Osteoblast (primary cell): Measurements from ENCODE around the gene PLXNC1. TPM values are rescaled to one million over a fixed set of nuclear protein-coding genes. Genes with fewer than 3 reads are reported as not detected.

Experiments used
- DNase-seq: peaks from one replicate; pipeline ENCODE4 v3.0.0; 2011; ENCODE audit warnings: low spot score, mixed read lengths; ENCODE audit not compliant: insufficient read length; ENCODE audit errors: missing footprints
- H2AFZ ChIP-seq: 2 replicates; pipeline ENCODE4 v1.6.0; 2011; ENCODE audit warnings: mild to moderate bottlenecking, low read length
- H3K27ac ChIP-seq: 2 replicates; pipeline ENCODE4 v1.5.1; 2011; ENCODE audit warnings: mild to moderate bottlenecking, low read depth, low read length, moderate library complexity
- H3K27me3 ChIP-seq: 2 replicates; pipeline ENCODE4 v1.6.0; 2012; ENCODE audit warnings: mild to moderate bottlenecking, control low read depth, inconsistent platforms, low read length, moderate library complexity; ENCODE audit not compliant: insufficient read depth
- H3K36me3 ChIP-seq: 2 replicates; pipeline ENCODE4 v1.5.1; 2011; ENCODE audit warnings: mild to moderate bottlenecking, low read length, control low read depth, moderate library complexity; ENCODE audit not compliant: insufficient read depth
- H3K4me1 ChIP-seq: 2 replicates; pipeline ENCODE4 v1.5.1; 2011; ENCODE audit warnings: mild to moderate bottlenecking, low read length, control low read depth, moderate library complexity; ENCODE audit not compliant: insufficient read depth
- H3K4me2 ChIP-seq: 2 replicates; pipeline ENCODE4 v1.6.0; 2011; ENCODE audit warnings: mild to moderate bottlenecking, low read length; ENCODE audit not compliant: insufficient read depth
- H3K4me3 ChIP-seq: fragments of 200-600 bp; sonication (generic); 3 replicates; pipeline ENCODE4 v1.5.1; 2012; ENCODE audit warnings: mild to moderate bottlenecking, low read length, inconsistent platforms; ENCODE audit not compliant: insufficient read depth
- H3K79me2 ChIP-seq: 2 replicates; pipeline ENCODE4 v1.6.0; 2012; ENCODE audit warnings: mild to moderate bottlenecking, low read length, control low read depth, inconsistent platforms; ENCODE audit not compliant: insufficient read depth
- H3K9me3 ChIP-seq: 2 replicates; pipeline ENCODE4 v1.5.1; 2011; ENCODE audit warnings: low read depth, low read length, control low read depth
- H4K20me1 ChIP-seq: 2 replicates; pipeline ENCODE4 v1.6.0; 2012; ENCODE audit warnings: mild to moderate bottlenecking, low read length, control low read depth; ENCODE audit not compliant: insufficient read depth
- total RNA-seq: library from RNA; depleted of rRNA; stranded (reverse); fragments of >200 nt; gene quantifications from 2 replicates; pipeline ENCODE4 v1.2.3, GENCODE V29; 2012
- TF ChIP-seq, protein P1 (sequence below): IDR thresholded peaks from 2 replicates; pipeline ENCODE4 v1.5.1; 2011; ENCODE audit warnings: mild to moderate bottlenecking, low read depth, low read length, moderate library complexity; ENCODE audit errors: extremely low read depth

The PLXNC1 gene
- total RNA-seq, 1 donor: 3.3 TPM

- no peak for DNase-seq
- no peak overlapping the region for H3K4me3 ChIP-seq
- H3K9me3 ChIP-seq: no peaks in the 10 kb centered on the region
- H2AFZ ChIP-seq: no peak overlapping the region
- no peaks in the 10 kb centered on the region for H3K36me3 ChIP-seq
- H3K27ac ChIP-seq: no peak overlapping the region
- no peaks in the 10 kb centered on the region for H3K27me3 ChIP-seq
- TF ChIP-seq, protein P1, sequence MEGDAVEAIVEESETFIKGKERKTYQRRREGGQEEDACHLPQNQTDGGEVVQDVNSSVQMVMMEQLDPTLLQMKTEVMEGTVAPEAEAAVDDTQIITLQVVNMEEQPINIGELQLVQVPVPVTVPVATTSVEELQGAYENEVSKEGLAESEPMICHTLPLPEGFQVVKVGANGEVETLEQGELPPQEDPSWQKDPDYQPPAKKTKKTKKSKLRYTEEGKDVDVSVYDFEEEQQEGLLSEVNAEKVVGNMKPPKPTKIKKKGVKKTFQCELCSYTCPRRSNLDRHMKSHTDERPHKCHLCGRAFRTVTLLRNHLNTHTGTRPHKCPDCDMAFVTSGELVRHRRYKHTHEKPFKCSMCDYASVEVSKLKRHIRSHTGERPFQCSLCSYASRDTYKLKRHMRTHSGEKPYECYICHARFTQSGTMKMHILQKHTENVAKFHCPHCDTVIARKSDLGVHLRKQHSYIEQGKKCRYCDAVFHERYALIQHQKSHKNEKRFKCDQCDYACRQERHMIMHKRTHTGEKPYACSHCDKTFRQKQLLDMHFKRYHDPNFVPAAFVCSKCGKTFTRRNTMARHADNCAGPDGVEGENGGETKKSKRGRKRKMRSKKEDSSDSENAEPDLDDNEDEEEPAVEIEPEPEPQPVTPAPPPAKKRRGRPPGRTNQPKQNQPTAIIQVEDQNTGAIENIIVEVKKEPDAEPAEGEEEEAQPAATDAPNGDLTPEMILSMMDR: no peak
- H3K4me2 ChIP-seq: no peak overlapping the region
- peaks cover 5% of the 10 kb centered on the region for H3K4me1 ChIP-seq
- no peaks in the 10 kb centered on the region for H3K79me2 ChIP-seq
- H4K20me1 ChIP-seq: no peaks in the 10 kb centered on the region
These were observed 151.5 kb downstream of the PLXNC1 start for GRCh38 chr12:94299846-94300245.

DNA sequence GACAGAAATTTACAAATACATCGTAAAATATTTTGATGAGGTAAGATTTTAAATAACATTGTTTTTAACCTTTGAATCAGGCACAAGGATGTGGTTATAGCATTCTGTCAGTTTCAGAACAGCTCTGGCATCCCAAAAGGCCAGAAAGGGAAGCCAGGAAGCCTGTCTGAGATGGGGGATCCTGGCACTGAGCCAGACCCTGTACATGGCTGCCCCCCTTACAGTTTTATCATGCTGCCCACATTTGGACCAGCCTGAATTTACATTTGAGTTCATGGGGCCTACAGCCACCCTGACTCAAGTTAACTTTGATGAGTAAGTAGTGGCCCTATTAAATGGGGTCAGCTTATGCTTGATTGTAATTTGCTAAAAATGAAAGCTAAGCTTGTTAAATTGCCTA is 155.6 kb downstream of the PLXNC1 start:
- peaks cover 13% of the 10 kb centered on the region for H3K4me1 ChIP-seq
- H3K27me3 ChIP-seq: no peaks in the 10 kb centered on the region
- no peak for DNase-seq
- TF ChIP-seq, protein P1: no peak
- H2AFZ ChIP-seq: no peak overlapping the region
- H3K36me3 ChIP-seq: peaks cover 3% of the 10 kb centered on the region
- H4K20me1 ChIP-seq: no peaks in the 10 kb centered on the region
- H3K79me2 ChIP-seq: no peaks in the 10 kb centered on the region
- H3K27ac ChIP-seq: no peak overlapping the region
- no peak overlapping the region for H3K4me3 ChIP-seq
- no peak overlapping the region for H3K4me2 ChIP-seq
- no peaks in the 10 kb centered on the region for H3K9me3 ChIP-seq

DNA sequence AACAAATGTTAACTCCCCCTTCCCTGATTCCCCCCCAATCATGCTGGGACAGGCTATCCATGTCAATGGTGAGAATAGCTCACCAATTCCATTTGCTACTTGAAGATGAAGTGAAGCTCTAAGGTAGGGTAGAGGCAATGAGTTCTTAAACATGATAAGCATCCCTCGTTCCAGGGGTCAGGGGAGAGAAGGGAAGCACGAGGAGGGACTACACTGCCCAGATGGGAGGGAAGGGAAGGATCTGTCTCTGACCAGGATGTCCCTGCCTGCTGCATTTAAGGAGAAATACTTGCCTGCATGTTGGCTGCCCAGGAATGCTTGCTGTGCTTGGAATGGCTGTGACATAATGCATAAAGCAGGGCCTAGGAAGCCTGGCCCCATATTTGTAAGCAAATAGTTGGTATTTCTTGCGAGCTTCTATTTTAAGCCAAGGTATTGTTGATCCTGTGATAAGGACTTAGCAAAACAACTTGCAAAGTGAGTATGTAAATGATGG is 156.2 kb downstream of the PLXNC1 start:
- Histone ChIP-seq H3K36me3 (peaks cover 3% of the 10 kb centered on the region), H3K27me3 (no peaks in the 10 kb centered on the region), H3K4me2 (no peak overlapping the region), H3K4me1 (peaks cover 13% of the 10 kb centered on the region), H3K79me2 (no peaks in the 10 kb centered on the region), H3K9me3 (no peaks in the 10 kb centered on the region), H3K27ac (no peak overlapping the region), H4K20me1 (no peaks in the 10 kb centered on the region), H2AFZ (no peak overlapping the region), H3K4me3 (no peak overlapping the region)
- no peak for DNase-seq
- TF ChIP-seq, protein P1: no peak

- TF ChIP-seq, protein P1: no peak
- peak; percentile 60 for DNase-seq
- Histone ChIP-seq H3K27ac (no peak overlapping the region), H2AFZ (no peak overlapping the region), H4K20me1 (no peaks in the 10 kb centered on the region), H3K4me2 (peak overlapping the region; percentile 8), H3K27me3 (no peaks in the 10 kb centered on the region), H3K4me3 (no peak overlapping the region), H3K36me3 (peaks cover 3% of the 10 kb centered on the region), H3K79me2 (no peaks in the 10 kb centered on the region), H3K9me3 (no peaks in the 10 kb centered on the region), H3K4me1 (peaks cover 13% of the 10 kb centered on the region)
These were observed 157.0 kb downstream of the PLXNC1 start for GRCh38 chr12:94305130-94305957.
